GM12873 (cell line): ENCODE data around the gene UHRF2.

Experiments used
- TF ChIP-seq, protein P1 (sequence below): IDR thresholded peaks from 2 replicates; pipeline ENCODE4 v1.5.1; 2012; ENCODE audit warnings: low read depth, mild to moderate bottlenecking, moderate library complexity, low read length, control low read depth; ENCODE audit not compliant: insufficient read depth; ENCODE audit errors: missing control alignments

UHRF2 gene

GRCh38 chr9:6479959-6480358, 67.0 kb downstream of the UHRF2 start:
- TF ChIP-seq, protein P1, sequence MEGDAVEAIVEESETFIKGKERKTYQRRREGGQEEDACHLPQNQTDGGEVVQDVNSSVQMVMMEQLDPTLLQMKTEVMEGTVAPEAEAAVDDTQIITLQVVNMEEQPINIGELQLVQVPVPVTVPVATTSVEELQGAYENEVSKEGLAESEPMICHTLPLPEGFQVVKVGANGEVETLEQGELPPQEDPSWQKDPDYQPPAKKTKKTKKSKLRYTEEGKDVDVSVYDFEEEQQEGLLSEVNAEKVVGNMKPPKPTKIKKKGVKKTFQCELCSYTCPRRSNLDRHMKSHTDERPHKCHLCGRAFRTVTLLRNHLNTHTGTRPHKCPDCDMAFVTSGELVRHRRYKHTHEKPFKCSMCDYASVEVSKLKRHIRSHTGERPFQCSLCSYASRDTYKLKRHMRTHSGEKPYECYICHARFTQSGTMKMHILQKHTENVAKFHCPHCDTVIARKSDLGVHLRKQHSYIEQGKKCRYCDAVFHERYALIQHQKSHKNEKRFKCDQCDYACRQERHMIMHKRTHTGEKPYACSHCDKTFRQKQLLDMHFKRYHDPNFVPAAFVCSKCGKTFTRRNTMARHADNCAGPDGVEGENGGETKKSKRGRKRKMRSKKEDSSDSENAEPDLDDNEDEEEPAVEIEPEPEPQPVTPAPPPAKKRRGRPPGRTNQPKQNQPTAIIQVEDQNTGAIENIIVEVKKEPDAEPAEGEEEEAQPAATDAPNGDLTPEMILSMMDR, result no peak

DNA sequence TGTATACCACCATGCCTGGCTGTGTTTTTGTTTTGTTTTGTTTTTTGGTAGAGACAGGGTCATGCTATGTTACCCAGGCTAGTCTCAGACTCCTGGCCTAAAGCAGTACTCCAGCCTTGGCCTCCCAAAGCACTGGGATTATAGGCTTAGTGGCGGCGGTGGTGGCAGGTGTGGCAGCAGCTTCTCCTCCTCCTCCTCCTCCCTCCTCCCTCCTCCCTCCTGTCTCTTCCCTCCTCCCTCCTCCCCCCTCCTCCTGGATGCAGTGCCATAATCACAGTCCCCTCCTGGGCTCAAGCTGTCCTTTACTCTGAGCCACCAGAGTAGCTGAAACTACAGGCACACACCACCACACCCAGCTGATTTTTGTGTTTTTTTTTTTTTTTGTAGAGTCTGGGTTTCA, 71.2 kb downstream of the UHRF2 start:
- TF ChIP-seq, protein P1, result no peak

DNA sequence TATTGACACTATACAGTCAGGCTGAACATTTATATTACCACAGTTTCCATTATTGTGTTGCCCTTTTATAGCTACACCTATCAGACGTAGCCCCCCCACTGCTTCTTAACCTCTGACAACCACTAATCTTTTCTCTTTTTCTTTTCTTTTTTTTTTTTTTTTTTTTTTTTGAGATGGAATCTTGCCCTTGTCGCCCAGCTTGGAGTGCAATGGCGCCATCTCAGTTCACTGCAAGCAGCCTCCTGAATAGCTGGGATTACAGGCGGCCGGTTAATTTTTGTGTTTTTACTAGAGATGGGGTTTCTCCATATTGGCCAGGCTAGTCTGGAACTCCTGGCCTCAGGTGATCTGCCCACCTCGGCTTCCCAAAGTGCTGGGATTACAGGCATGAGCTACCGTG, 75.4 kb downstream of the UHRF2 start:
- TF ChIP-seq, protein P1, result no peak

DNA sequence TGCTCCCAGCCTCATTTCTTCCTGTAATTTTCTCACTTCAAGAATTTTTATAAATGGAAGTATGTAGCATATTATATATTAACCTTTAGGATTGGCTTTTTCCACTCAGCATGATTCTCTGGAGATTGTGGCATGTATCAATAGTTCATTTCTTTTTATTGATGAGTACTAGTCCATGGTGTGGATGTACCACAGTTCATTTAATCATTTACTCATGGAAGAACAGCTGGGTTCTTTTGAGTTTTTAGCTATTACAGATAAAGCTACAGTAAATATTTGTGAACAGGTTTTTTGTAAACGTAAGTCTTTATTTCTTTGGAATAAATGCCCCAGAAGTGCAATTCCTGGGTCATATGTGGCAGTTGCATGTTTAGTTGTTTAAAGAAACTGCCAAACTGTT, 76.1 kb downstream of the UHRF2 start:
- TF ChIP-seq, protein P1, result no peak

- TF ChIP-seq, protein P1, result no peak
Observed at GRCh38 chr9:6490863-6491262, 77.9 kb downstream of the UHRF2 start.

DNA sequence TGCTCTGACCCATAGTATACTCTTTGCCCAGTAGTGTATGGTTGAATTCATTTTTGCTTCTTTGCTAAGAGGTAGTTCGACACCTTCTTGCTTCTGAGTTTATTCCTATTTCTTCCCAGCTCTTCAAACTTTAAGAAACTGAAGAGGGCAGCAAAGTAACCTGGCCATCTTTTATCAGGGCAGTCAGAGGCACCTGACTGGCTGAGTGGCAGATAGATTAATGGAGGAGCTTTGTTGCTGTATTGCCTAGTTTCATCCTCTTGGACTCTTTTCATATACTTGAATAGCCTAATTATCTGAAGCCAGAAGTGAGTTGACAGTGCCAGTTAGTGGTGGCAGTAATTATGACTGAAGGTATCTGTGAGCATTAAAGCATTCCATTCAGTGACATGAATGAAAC, 82.5 kb downstream of the UHRF2 start:
- TF ChIP-seq, protein P1, result no peak

DNA sequence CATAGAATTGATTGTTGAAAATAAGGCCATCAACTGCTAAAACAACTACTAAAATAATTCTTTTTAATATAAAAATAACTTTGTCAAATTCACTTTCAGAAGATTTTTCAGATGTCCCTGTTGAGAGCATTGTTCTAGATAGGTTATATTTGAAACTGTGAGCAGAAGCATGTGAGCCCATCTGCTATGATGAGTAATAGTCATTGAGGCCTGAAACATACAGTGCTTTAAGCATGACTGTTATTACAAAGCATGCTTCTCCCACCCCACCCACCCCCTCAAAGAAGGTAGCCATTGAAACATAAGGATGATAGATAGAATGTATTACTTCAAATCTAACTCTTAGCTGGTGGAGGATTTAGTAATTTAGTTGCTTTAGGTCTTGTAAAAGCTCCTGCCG, 86.0 kb downstream of the UHRF2 start:
- TF ChIP-seq, protein P1, result no peak
